ENCODE data around the gene MMP24OS.

The MMP24OS gene

GRCh38 chr20:35290887-35291417 lies 13.0 kb upstream of the MMP24OS start:
- no peak for DNase-seq (ENCODE audit: low read depth)

- no peak for DNase-seq (ENCODE audit: low read depth)
These were observed 12.4 kb upstream of the MMP24OS start for GRCh38 chr20:35290186-35290886.

- no peak for DNase-seq (ENCODE audit: low read depth)
These were observed 10.6 kb upstream of the MMP24OS start for GRCh38 chr20:35288325-35289060.

GRCh38 chr20:35287509-35288324 lies 9.8 kb upstream of the MMP24OS start:
- DNase-seq (ENCODE audit: low read depth) = no peak

- no peak for DNase-seq (ENCODE audit: low read depth)
These were observed 9.1 kb upstream of the MMP24OS start for GRCh38 chr20:35286899-35287508.

GRCh38 chr20:35286077-35286898 lies 8.4 kb upstream of the MMP24OS start:
- no peak for DNase-seq (ENCODE audit: low read depth)

- no peak for DNase-seq (ENCODE audit: low read depth)
These were observed 7.8 kb upstream of the MMP24OS start for GRCh38 chr20:35285806-35286076.

GRCh38 chr20:35284992-35285805 lies 7.3 kb upstream of the MMP24OS start:
- no peak for DNase-seq (ENCODE audit: low read depth)

- peak; percentile 84 for DNase-seq (ENCODE audit: low read depth)
These were observed 6.5 kb upstream of the MMP24OS start, which contains the start of gene EIF6 for GRCh38 chr20:35284267-35284991. Gene EIF6, minus strand, starts transcription at chr20:35284772. Its CDS starts 285 bp downstream, at chr20:35284487.

- DNase-seq (ENCODE audit: low read depth) = no peak
These were observed 5.7 kb upstream of the MMP24OS start for GRCh38 chr20:35283441-35284266.

- no peak for DNase-seq (ENCODE audit: low read depth)
These were observed 3.7 kb upstream of the MMP24OS start for GRCh38 chr20:35281506-35282101.

- DNase-seq (ENCODE audit: low read depth) = no peak
These were observed 2.6 kb upstream of the MMP24OS start for GRCh38 chr20:35280523-35280922.

- no peak for DNase-seq (ENCODE audit: low read depth)
These were observed 1.7 kb upstream of the MMP24OS start for GRCh38 chr20:35279533-35280174.

GRCh38 chr20:35279040-35279439 lies 1.1 kb upstream of the MMP24OS start:
- no peak for DNase-seq (ENCODE audit: low read depth)

GRCh38 chr20:35277127-35277526 lies 795 bp downstream of the MMP24OS start:
- DNase-seq (ENCODE audit: low read depth) = no peak

GRCh38 chr20:35276408-35276807 lies 1.5 kb downstream of the MMP24OS start:
- DNase-seq (ENCODE audit: low read depth) = no peak

GRCh38 chr20:35275741-35276251 lies 2.1 kb downstream of the MMP24OS start:
- no peak for DNase-seq (ENCODE audit: low read depth)
